Upper lobe of left lung (tissue), 6 donors: ENCODE results near the gene TPSB2. TPM values are rescaled to one million over a fixed set of nuclear protein-coding genes. Genes with fewer than 3 reads are reported as not detected.
"Not testable (repeated sequence)": the region's sequence is repeated elsewhere in the genome, so short reads cannot be mapped to it uniquely, and the experiment has no call there.

Source experiments
- ATAC-seq, 2 donors: fragments of 200-7000 bp; cut with Tn5 transposase; one replicate each; pipeline ENCODE4 v1.9.1; 2022; ENCODE audit warnings: mild to moderate bottlenecking in 2 of 2, moderate library complexity in 2 of 2; ENCODE audit not compliant: low FRiP score in 2 of 2
- DNase-seq, 2 donors: peaks; one replicate each; pipeline ENCODE4 v3.0.0-alpha.2; 2019 to 2020
- H3K27ac ChIP-seq, 4 donors: fragments of 200-600 bp; sonication (generic); one replicate each; pipeline ENCODE4 v1.5.1; 2016 to 2019
- H3K27me3 ChIP-seq, 4 donors: fragments of 200-600 bp; sonication (generic); one replicate each; pipeline ENCODE4 v1.5.1; 2017 to 2019
- H3K36me3 ChIP-seq, 4 donors: fragments of 200-600 bp; sonication (generic); one replicate each; pipeline ENCODE4 v1.5.1; 2016 to 2019
- H3K4me1 ChIP-seq, 4 donors: fragments of 200-600 bp; sonication (generic); one replicate each; pipeline ENCODE4 v1.5.1; 2018 to 2019
- H3K4me3 ChIP-seq, 4 donors: fragments of 200-600 bp; sonication (generic); one replicate each; pipeline ENCODE4 v1.5.1; 2017 to 2019; ENCODE audit warnings: mild to moderate bottlenecking in 2 of 4, moderate library complexity in 1 of 4
- H3K9me3 ChIP-seq, 4 donors: fragments of 200-600 bp; sonication (generic); one replicate each; pipeline ENCODE4 v1.5.1; 2018 to 2019
- EP300 ChIP-seq, 4 donors: sonication (generic); formaldehyde crosslinking; IDR thresholded peaks; one replicate each; pipeline ENCODE4 v1.5.1; 2017; ENCODE audit warnings: antibody characterized with exemption in 4 of 4, control low read depth in 2 of 4
- POLR2A ChIP-seq, 4 donors: fragments of 450-650 bp; IDR thresholded peaks; one replicate each; pipeline ENCODE4 v1.5.1; 2016 to 2017; ENCODE audit warnings: antibody characterized with exemption in 4 of 4, mild to moderate bottlenecking in 2 of 4
- POLR2AphosphoS5 ChIP-seq, 2 donors: sonication (generic); formaldehyde crosslinking; IDR thresholded peaks; one replicate each; pipeline ENCODE4 v1.5.1; 2017; ENCODE audit warnings: antibody characterized with exemption in 2 of 2
- WGBS, 2 donors: methylation state at CpG; one replicate each; pipeline ENCODE4 v1.1.5; 2017 to 2018; 5-methylcytosine and 5-hydroxymethylcytosine counted together
- total RNA-seq, 6 donors: library from RNA; depleted of rRNA in 4 of 6; stranded (reverse); fragments of >200 nt in 4 of 6; gene quantifications; one replicate each; pipeline versions ENCODE4 v1.1.0 to v1.2.1, GENCODE V29; 2016 to 2021
- TF ChIP-seq, protein P1 (sequence below), 6 experiments: fragments of 450-650 bp in 4 of 6; fragments of 200-600 bp in 2 of 6; sonication (generic) in 2 of 6; IDR thresholded peaks; one replicate each; pipeline ENCODE4 v1.5.1; 2016 to 2019; ENCODE audit warnings: antibody characterized with exemption in 6 of 6
- donor health status: DM: no; HTN: no; CAD: no; lungs with moderate emphysema.
- donor health status: DM: no; HTN: yes; CAD: no; lungs with severe emphysema.

TPSB2 gene
- total RNA-seq, 6 donors from 2014 or later = 10.5 to 329 (median 70.7) TPM

DNA sequence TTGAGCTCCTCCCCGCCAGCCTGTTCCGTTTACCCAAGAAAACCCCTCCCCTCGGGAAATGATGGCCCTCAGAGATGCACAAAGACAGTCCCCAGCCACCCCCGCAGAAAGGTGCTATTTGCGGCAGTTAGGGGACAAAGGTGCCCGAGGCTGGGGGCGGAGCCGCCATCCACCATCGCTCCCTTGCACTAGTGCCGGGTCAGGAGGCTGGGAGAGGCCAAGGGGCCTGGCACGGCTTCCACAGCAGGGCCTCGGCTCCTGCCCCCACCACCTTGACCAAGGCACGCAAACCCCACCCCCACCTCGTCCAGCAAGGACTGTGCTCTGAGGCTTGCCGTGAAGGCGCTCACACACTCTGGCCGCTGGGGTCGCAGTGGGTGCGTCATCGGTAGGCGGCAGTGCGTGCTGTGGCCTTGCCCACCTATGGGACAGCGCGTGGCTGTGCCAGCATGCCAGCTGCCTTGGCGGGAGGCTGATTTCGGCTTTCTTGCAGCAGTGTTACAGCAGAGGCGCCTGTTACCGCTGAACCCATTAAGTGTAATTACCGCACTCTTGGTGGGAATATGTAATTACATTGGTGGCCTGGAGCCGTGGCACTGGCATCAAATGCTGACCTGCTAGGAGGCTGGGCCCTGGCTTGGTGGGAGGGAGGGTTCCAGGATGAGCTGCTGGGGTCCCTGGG lies 36.7 kb downstream of the TPSB2 start:
- TF ChIP-seq EP300 (IDR thresholded peaks at IDR 0.05) = no peak
- TF ChIP-seq POLR2A (IDR thresholded peaks at IDR 0.05) = no peak
- TF ChIP-seq, protein P1, sequence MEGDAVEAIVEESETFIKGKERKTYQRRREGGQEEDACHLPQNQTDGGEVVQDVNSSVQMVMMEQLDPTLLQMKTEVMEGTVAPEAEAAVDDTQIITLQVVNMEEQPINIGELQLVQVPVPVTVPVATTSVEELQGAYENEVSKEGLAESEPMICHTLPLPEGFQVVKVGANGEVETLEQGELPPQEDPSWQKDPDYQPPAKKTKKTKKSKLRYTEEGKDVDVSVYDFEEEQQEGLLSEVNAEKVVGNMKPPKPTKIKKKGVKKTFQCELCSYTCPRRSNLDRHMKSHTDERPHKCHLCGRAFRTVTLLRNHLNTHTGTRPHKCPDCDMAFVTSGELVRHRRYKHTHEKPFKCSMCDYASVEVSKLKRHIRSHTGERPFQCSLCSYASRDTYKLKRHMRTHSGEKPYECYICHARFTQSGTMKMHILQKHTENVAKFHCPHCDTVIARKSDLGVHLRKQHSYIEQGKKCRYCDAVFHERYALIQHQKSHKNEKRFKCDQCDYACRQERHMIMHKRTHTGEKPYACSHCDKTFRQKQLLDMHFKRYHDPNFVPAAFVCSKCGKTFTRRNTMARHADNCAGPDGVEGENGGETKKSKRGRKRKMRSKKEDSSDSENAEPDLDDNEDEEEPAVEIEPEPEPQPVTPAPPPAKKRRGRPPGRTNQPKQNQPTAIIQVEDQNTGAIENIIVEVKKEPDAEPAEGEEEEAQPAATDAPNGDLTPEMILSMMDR (IDR thresholded peaks at IDR 0.05) = no peak
- no peak for TF ChIP-seq POLR2AphosphoS5 (IDR thresholded peaks at IDR 0.05)

DNA sequence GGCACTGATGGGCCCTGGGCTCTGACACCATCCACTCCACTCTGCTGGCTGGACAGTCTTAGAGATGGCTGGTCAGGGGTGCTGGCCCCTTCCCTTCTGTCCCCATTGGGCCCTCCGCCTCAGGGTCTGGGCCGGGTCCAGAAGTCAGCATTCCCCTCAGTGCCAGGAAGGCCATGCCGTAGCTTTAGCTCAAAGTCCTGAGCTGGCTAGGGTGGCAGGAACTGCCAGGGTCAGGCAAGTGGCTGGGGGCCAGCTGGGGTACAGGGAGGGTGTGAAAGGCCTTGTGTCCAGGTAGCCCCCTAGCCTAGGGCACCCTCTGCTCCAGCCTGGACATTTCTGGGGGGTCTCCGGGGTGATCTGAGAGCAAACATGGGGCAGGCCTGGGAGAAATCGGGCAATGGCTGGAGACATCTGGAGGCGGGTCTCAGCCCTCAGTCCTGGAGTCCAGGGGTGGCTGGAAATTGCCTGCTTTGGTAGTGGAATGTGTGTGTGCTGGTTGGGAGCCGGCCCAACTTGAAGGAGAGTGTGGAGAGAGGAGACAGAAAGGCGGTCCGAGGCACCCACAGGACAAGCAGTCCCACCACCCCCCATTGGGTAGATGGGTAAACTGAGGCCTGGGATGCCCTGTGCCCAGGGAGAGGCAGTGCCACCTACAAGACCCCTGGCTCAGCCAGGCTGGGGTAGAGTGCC lies 37.5 kb downstream of the TPSB2 start:
- ATAC-seq = no peak
- H3K27me3 ChIP-seq = no peaks in the 10 kb centered on the region
- WGBS, 2 donors = 72 to 80% methylated on average over 7 to 9 of the region's 9 CpGs

More for the DNA sequence above, 36.7 kb downstream of the TPSB2 start:
- Histone ChIP-seq H3K36me3 (no peaks in the 10 kb centered on the region), H3K27ac (no peak overlapping the region), H3K4me1 (peaks cover 0 to 15% (median 3%) of the 10 kb centered on the region in 4 donors), H3K27me3 (no peaks in the 10 kb centered on the region), H3K4me3 (no peak overlapping the region), H3K9me3 (no peaks in the 10 kb centered on the region)
- ATAC-seq (no peak), DNase-seq (no peak)
- WGBS, 2 donors = 65 to 88% methylated on average over 13 to 28 of the region's 30 CpGs

DNA sequence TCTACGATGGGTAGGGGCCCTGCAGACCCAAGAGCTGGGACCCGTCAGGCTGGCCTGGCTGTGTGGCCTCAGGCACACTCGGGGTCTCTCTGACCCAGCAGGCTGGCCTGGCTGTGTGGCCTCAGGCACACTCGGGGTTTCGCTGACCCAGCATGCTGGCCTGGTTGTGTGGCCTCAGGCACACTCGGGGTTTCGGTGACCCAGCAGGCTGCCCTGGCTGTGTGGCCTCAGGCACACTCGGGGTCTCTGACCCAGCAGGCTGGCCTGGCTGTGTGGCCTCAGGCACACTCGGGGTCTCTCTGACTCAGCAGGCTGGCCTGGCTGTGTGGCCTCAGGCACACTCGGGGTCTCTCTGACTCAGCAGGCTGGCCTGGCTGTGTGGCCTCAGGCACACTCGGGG lies 39.2 kb downstream of the TPSB2 start:
- not testable (repeated sequence) for H3K27ac ChIP-seq, H3K9me3 ChIP-seq, H3K27me3 ChIP-seq, DNase-seq, H3K36me3 ChIP-seq, ATAC-seq, H3K4me3 ChIP-seq
- peaks cover 0 to 15% (median 3%) of the 10 kb centered on the region in 4 donors for H3K4me1 ChIP-seq
- WGBS, 2 donors = 81 to 88% methylated on average over 4 to 11 of the region's 11 CpGs

More for the DNA sequence above, 37.5 kb downstream of the TPSB2 start:
- TF ChIP-seq, protein P1 (IDR thresholded peaks at IDR 0.05) = no peak
- no peak for TF ChIP-seq POLR2AphosphoS5 (IDR thresholded peaks at IDR 0.05)
- TF ChIP-seq POLR2A (IDR thresholded peaks at IDR 0.05) = no peak
- TF ChIP-seq EP300 (IDR thresholded peaks at IDR 0.05) = no peak
- no peaks in the 10 kb centered on the region for H3K9me3 ChIP-seq
- no peak overlapping the region for H3K27ac ChIP-seq
- no peaks in the 10 kb centered on the region for H3K36me3 ChIP-seq
- no peak for DNase-seq
- no peak overlapping the region for H3K4me3 ChIP-seq
- H3K4me1 ChIP-seq = peaks cover 0 to 15% (median 3%) of the 10 kb centered on the region in 4 donors

DNA sequence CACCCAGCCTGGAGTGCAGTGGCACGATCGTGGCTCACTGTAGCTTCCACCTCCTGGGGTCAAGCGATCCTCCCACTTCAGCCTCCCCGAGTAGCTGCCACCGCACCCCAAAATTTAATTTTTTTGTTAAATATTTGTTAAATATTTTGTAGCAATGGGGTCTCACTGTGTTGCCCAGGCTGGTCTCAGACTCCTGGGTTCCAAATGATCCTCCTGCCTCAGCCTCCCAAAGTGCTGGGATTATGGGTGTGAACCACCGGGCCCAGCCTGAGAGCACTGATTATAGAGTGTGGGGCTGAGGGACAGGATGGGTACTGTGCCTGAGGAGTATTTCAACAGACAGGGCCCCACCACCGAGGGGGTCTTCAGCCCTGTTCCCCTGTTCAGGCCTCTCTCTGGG lies 40.5 kb downstream of the TPSB2 start:
- no peak for TF ChIP-seq POLR2A (IDR thresholded peaks at IDR 0.05)
- TF ChIP-seq EP300 (IDR thresholded peaks at IDR 0.05) = no peak
- no peak for TF ChIP-seq POLR2AphosphoS5 (IDR thresholded peaks at IDR 0.05)
- TF ChIP-seq, protein P1 (IDR thresholded peaks at IDR 0.05) = no peak
- WGBS, 2 donors = 68 to 74% methylated on average over 7 of the region's 7 CpGs
- peaks cover 0 to 5% (median under 1%) of the 10 kb centered on the region in 4 donors for H3K4me1 ChIP-seq
- no peak for ATAC-seq
- no peak for DNase-seq
- H3K4me3 ChIP-seq = no peak overlapping the region
- no peaks in the 10 kb centered on the region for H3K27me3 ChIP-seq
- no peaks in the 10 kb centered on the region for H3K9me3 ChIP-seq
- no peaks in the 10 kb centered on the region for H3K36me3 ChIP-seq
- H3K27ac ChIP-seq = no peak overlapping the region

DNA sequence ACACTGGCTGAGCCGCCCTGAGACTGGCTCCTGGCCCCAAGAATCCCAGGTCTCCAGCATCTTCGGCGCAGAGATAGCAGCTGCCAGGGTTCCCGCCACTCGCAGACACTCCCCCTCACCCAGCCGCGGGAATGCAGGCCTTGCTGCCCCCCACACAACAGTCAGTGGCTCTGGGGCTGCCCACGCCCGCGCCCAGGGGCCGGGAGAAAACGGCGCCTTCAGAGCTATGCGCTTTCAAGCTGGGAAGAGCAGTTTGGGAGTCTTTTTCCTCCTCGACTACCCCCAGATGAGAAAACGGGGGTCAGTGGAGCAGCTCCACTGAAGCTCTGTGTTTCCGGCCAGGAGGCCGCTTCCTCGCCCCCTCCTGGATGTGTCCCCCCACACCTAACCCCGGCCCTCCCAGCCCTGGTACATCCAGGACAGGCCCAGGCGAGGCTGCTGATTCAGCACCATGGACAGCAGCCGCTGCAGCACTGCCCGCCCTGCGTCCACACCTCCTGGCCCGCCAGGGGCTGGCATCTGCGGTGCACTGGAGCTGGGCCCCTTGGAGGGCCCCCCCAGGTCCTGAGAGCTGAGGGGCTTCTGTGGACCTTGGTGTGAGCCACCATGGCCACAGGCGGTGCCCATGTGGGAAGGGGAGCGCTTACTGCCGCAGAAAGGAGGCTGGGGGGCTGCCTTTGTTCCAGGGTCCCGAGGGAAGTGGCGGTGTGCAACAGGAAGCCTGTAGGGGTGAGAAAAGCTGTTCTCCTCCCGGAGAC lies 41.4 kb downstream of the TPSB2 start:
- no peak overlapping the region for H3K27ac ChIP-seq
- peak in 1 of 2 donors; percentile 49 for ATAC-seq
- 52 to 53% methylated on average over 6 to 29 of the region's 32 CpGs for WGBS, 2 donors
- H3K4me1 ChIP-seq = no peaks in the 10 kb centered on the region
- no peaks in the 10 kb centered on the region for H3K36me3 ChIP-seq
- peak in 1 of 2 donors; percentile 28 for DNase-seq
- TF ChIP-seq, protein P1 (IDR thresholded peaks at IDR 0.05) = peak in 1 of 6 experiments; percentile 11
- no peak for TF ChIP-seq POLR2A (IDR thresholded peaks at IDR 0.05)
- H3K9me3 ChIP-seq = no peaks in the 10 kb centered on the region
- H3K4me3 ChIP-seq = no peak overlapping the region
- H3K27me3 ChIP-seq = no peaks in the 10 kb centered on the region

DNA sequence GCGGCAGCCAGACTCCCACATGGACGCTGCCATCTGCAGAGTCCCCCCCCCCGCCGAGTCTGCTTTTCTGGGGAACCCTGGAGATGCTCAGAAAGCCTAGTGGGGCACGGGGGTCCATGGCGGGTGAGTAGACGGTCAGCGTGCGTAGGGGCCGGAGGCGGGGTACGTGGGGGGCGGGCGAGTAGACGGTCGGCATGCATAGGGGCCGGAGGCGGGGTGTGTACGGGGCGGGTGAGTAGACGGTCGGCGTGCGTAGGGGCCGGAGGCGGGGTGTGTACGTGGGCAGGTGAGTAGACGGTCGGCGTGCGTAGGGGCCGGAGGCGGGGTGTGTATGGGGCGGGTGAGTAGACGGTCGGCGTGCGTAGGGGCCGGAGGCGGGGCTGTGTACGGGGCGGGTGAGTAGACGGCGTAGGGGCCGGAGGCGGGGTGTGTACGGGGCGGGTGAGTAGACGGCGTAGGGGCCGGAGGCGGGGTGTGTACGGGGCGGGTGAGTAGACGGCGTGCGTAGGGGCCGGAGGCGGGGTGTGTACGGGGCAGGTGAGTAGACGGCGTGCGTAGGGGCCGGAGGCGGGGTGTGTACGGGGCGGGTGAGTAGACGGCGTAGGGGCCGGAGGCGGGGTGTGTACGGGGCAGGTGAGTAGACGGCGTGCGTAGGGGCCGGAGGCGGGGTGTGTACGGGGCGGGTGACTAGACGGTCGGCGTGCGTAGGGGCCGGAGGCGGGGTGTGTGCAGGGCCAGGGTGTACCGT lies 44.4 kb downstream of the TPSB2 start:
- H3K27me3 ChIP-seq, H3K4me3 ChIP-seq, H3K27ac ChIP-seq, ATAC-seq, H3K36me3 ChIP-seq, DNase-seq, H3K9me3 ChIP-seq: not testable (repeated sequence)
- WGBS, 2 donors = 84 to 90% methylated on average over 10 to 24 of the region's 86 CpGs
- H3K4me1 ChIP-seq = peaks cover 10 to 29% (median 17%) of the 10 kb centered on the region in 4 donors
